SJSA1 (cell line): ENCODE data around the gene ADCY3. TPM values are rescaled to one million over a fixed set of nuclear protein-coding genes. Genes with fewer than 3 reads are reported as not detected.
"Not testable (repeated sequence)": the region's sequence is repeated elsewhere in the genome, so short reads cannot be mapped to it uniquely, and the experiment has no call there.

Experiments used
- DNase-seq, 2 experiments: peaks; one replicate each; pipeline ENCODE4 v3.0.0-alpha.2; 2015 to 2020; ENCODE audit warnings: low spot score in 2 of 2, low read depth in 1 of 2
- H3K27ac ChIP-seq: fragments of 250-450 bp; sonication (Bioruptor Pico); 2 replicates; pipeline ENCODE4 v1.5.1; 2020; ENCODE audit warnings: mild to moderate bottlenecking, moderate library complexity
- H3K27me3 ChIP-seq: fragments of 250-450 bp; sonication (Bioruptor Pico); replicated peaks from 2 replicates; pipeline ENCODE4 v1.5.1; 2020; ENCODE audit warnings: mild to moderate bottlenecking, moderate library complexity
- H3K36me3 ChIP-seq: fragments of 250-450 bp; sonication (Bioruptor Pico); 2 replicates; pipeline ENCODE4 v1.5.1; 2020; ENCODE audit warnings: mild to moderate bottlenecking
- H3K4me1 ChIP-seq: fragments of 250-450 bp; sonication (Bioruptor Pico); replicated peaks from 2 replicates; pipeline ENCODE4 v1.6.1; 2021; ENCODE audit warnings: mild to moderate bottlenecking
- H3K4me3 ChIP-seq: fragments of 250-450 bp; sonication (Bioruptor Pico); 2 replicates; pipeline ENCODE4 v1.5.1; 2020; ENCODE audit warnings: mild to moderate bottlenecking
- H3K9me3 ChIP-seq: fragments of 250-450 bp; sonication (Bioruptor Pico); replicated peaks from 2 replicates; pipeline ENCODE4 v1.5.1; 2020; ENCODE audit warnings: mild to moderate bottlenecking
- total RNA-seq: library from RNA; depleted of rRNA; stranded (reverse); fragments of >200 nt; shearing (Covaris generic); gene quantifications from 2 replicates; pipeline ENCODE4 v1.2.3, GENCODE V29; 2014

Gene ADCY3
- total RNA-seq, 1 experiment from 2014 or later: 22.7 TPM

DNA sequence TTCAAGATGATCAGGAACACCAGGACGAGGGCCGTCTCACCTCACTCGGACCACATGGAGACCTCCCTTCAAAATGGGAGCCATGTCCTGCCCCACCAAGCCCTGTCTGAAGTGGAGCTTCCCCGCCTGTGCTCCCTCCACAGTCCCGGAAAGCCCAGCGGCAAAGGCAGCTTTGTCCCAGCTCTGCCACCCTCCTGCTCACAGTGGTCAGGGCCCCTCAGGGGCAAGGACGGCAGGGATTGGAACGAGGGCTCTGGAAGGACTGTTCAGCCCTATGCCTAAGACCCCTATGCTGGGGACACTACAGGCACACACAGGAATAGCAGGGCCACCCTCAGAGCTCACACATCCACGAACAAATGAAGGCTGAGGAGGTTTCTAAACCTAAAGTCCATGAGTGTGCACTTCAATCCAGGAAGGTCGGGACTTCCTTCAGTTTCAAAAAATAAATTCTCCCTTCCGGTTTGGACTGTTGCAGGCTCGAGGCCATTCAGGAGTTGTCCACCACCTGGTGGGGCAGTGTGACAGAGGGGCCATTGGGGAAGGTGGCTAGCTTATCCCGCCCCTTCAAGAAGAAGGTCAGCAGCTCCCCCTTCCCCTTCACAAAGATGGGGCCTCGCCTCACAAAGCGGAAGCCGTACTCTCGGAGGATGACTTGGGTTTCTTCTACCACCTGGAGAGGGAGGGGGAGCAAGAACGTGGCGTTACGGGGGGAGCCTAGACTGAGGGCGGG lies 100.4 kb downstream of the ADCY3 start:
- H3K36me3 ChIP-seq: peaks cover 92% of the 10 kb centered on the region
- no peaks in the 10 kb centered on the region for H3K27me3 ChIP-seq
- no peak overlapping the region for H3K4me3 ChIP-seq
- H3K9me3 ChIP-seq: no peaks in the 10 kb centered on the region
- H3K27ac ChIP-seq: no peak overlapping the region
- DNase-seq: no peak
- H3K4me1 ChIP-seq: peaks cover 12% of the 10 kb centered on the region

DNA sequence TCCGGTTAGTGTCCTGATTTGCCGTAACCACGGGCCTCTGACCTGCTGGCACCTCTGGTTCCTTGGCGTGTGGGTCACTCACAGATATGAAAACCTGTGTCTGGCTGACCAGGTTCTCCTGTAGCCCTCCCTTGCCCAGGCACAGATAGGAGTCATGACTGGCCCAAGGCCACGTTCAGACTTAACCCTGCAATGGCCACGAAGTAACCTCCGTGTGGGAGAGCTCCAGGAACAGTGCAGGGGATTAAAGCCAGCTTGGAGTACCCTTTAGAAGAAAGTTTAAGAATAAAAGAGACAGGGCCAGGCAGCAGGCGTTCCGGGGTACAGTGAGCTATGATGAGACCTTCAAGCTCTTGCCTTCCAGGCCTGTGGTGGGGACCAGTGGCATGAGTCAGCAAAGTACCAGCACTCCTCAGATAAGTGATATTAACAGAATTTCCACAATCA lies 101.3 kb downstream of the ADCY3 start:
- Histone ChIP-seq H3K27me3 (no peaks in the 10 kb centered on the region), H3K4me3 (no peak overlapping the region), H3K4me1 (peaks cover 12% of the 10 kb centered on the region), H3K9me3 (no peaks in the 10 kb centered on the region), H3K36me3 (peaks cover 94% of the 10 kb centered on the region), H3K27ac (no peak overlapping the region)
- DNase-seq: no peak

DNA sequence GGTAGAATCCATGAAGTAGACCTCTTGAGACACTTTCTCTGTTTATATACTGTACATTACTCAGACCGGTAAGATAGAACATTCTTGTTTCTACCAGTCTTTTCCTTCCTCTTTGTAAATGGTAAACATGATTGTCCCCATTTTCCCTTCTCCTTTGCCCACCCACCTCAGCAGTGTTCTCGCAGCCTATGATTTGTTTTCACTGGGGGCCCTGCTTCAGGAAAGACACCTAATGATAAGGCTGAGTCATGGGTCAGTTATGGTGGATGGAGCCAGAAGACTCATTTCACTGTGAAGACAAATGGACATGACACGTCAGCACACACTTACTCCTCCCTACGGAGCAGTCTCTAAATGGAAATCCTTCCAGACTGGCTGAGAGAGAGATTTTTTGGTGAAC lies 103.2 kb downstream of the ADCY3 start:
- peak; percentile 60 to 65 for DNase-seq
- no peaks in the 10 kb centered on the region for H3K27me3 ChIP-seq
- H3K9me3 ChIP-seq: no peaks in the 10 kb centered on the region
- peak overlapping the region; percentile 61 for H3K27ac ChIP-seq
- peaks cover 12% of the 10 kb centered on the region for H3K4me1 ChIP-seq
- H3K36me3 ChIP-seq: peaks cover 86% of the 10 kb centered on the region
- H3K4me3 ChIP-seq: no peak overlapping the region

DNA sequence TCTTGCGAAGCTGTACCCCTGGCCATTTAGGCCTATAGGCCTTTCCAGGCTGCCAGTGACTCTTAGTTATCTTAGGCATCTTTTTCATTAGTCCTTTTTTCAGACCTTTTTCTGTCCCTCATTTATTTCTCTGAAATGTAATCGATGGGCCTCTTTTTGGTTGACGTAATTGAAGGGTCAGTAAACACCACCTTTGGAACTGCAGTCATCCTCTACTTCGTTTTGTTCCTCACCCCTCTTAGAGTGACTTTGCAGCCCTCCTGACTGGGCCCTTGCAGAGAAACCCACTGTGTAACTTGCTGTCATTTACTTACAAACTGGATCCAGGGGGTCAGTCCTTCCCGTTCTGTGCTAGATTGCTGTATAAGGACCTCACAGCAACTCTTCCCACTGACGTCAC lies 103.6 kb downstream of the ADCY3 start:
- Histone ChIP-seq H3K4me1 (peaks cover 12% of the 10 kb centered on the region), H3K9me3 (no peaks in the 10 kb centered on the region), H3K36me3 (peaks cover 86% of the 10 kb centered on the region), H3K27me3 (no peaks in the 10 kb centered on the region), H3K27ac (peak overlapping the region; percentile 61), H3K4me3 (no peak overlapping the region)
- no peak for DNase-seq

DNA sequence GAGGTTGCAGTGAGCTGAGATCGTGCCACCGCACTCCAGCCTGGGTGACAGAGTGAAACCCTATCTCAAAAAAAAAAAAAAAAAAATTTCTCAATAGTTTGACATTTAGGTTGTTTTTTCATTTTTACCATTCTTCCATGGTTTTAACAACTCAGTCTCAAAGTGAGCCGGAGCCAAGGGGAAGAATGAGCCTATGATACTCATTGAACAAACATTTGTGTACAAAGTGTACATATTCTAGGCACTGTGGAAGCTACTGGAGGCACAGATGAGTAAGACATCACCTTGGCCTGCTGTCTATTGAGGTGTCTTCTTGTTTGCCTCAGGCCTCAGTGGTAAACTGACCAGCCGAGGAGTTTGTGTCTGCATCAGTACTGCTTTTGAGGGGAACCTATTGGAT lies 104.9 kb downstream of the ADCY3 start:
- H3K4me3 ChIP-seq: no peak overlapping the region
- H3K27ac ChIP-seq: no peak overlapping the region
- H3K36me3 ChIP-seq: peaks cover 75% of the 10 kb centered on the region
- no peak for DNase-seq
- no peaks in the 10 kb centered on the region for H3K27me3 ChIP-seq
- no peaks in the 10 kb centered on the region for H3K9me3 ChIP-seq
- H3K4me1 ChIP-seq: peaks cover 12% of the 10 kb centered on the region

DNA sequence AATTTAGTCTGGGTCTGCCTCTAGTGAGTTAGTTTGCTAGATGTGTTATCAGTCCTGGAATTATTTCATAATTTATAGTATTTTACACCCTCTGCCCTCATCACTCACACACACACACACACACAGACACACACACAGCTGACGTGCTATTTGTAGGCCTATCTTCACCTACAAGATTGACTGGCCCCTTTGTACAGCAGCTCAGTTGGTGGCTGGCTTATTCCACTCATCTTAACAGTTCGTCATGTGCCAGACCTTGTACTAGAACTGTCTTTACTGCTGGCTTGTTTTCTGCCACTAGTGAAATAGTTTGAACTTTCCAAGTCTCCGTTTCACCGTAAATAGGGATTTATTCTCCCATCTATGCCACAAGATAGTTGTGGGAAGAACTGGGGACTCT lies 105.5 kb downstream of the ADCY3 start:
- Histone ChIP-seq H3K27me3 (no peaks in the 10 kb centered on the region), H3K9me3 (no peaks in the 10 kb centered on the region), H3K36me3 (peaks cover 70% of the 10 kb centered on the region), H3K4me3 (no peak overlapping the region), H3K27ac (no peak overlapping the region), H3K4me1 (peaks cover 12% of the 10 kb centered on the region)
- DNase-seq: no peak

DNA sequence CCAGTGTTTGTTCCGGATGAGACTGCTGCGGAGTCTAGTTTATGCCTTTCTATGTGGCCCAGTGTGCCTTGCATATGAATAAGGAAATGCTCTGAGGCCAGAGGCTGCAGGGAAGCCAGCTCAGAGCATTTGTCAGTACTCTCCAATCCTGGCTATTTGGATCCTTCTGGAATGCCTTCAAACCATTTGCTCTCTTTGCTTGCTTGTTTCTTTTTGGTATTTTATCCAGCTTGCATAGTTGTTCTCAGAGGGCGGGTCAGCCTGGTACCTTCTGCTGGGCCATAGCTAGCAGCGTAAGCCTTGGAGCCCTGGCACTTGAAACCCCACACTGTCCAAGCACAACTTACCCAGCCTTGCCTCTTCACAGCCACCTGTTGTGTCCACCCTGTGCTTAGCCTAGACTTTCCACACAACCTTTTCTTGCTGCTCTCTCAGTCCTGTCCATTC lies 106.3 kb downstream of the ADCY3 start:
- no peak overlapping the region for H3K4me3 ChIP-seq
- peaks cover 62% of the 10 kb centered on the region for H3K36me3 ChIP-seq
- H3K27ac ChIP-seq: no peak overlapping the region
- peaks cover 12% of the 10 kb centered on the region for H3K4me1 ChIP-seq
- no peak for DNase-seq
- H3K9me3 ChIP-seq: no peaks in the 10 kb centered on the region
- no peaks in the 10 kb centered on the region for H3K27me3 ChIP-seq

DNA sequence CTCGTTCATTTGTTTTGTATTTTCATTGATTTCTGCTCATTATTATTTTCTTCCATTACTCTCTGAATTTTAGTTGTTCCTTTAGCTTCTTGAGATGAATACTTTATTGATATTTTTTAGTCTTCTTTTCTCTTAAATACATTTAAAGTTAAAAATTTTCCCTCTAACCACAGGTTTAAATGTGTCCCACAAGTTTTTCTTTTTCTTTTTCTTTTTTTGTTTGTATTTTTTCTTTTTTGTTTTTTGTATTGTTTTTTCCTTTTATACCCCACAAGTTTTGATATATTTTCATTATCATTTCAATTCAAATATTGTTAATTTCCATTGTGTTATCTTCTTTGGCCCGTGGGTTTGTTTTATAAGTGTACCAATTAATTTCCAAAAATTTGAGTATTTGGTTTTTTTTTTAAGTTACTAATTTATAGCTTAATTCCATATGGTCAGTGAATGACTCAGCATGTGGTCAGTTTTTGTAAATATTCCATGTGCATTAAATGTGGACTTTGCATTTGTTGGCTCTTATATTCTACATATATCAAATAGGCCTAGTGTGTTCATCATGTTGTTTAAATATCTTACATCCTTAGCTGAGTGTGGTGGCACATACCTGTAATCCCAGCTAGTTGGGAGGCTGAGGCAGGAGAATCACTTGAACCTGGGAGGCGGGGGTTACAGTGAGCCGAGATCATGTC lies 110.6 kb downstream of the ADCY3 start:
- no peaks in the 10 kb centered on the region for H3K4me1 ChIP-seq
- DNase-seq: no peak

DNA sequence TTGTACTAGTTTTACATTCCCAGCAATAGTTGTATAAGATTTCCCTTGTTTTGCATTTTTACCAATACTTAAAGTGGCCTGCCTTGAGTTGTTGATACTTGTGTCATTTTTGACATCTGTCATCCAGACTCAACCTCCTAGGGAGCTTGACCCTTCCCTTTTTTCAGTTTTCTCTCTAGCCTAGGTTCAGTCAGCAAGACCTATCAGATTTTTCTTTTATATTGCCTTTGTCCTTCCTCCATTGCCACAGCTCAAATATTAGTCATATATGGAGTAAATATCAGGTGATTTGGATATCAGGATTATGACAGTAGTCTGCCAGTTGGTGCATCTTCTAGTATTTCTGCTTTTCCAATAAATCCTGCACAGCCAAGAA lies 113.4 kb downstream of the ADCY3 start:
- H3K36me3 ChIP-seq: peaks cover 46% of the 10 kb centered on the region
- H3K4me3 ChIP-seq: no peak overlapping the region
- H3K27ac ChIP-seq: no peak overlapping the region
- DNase-seq: no peak
- H3K9me3 ChIP-seq: no peaks in the 10 kb centered on the region; the same call in 1 of the 2 replicates
- H3K27me3 ChIP-seq: no peaks in the 10 kb centered on the region
- H3K4me1 ChIP-seq: no peaks in the 10 kb centered on the region

More for the DNA sequence above, 110.6 kb downstream of the ADCY3 start:
- Histone ChIP-seq H3K36me3 (peaks cover 48% of the 10 kb centered on the region), H3K27me3 (no peaks in the 10 kb centered on the region), H3K27ac (no peak overlapping the region), H3K9me3 (no peaks in the 10 kb centered on the region; the same call in 1 of the 2 replicates), H3K4me3 (no peak overlapping the region)

DNA sequence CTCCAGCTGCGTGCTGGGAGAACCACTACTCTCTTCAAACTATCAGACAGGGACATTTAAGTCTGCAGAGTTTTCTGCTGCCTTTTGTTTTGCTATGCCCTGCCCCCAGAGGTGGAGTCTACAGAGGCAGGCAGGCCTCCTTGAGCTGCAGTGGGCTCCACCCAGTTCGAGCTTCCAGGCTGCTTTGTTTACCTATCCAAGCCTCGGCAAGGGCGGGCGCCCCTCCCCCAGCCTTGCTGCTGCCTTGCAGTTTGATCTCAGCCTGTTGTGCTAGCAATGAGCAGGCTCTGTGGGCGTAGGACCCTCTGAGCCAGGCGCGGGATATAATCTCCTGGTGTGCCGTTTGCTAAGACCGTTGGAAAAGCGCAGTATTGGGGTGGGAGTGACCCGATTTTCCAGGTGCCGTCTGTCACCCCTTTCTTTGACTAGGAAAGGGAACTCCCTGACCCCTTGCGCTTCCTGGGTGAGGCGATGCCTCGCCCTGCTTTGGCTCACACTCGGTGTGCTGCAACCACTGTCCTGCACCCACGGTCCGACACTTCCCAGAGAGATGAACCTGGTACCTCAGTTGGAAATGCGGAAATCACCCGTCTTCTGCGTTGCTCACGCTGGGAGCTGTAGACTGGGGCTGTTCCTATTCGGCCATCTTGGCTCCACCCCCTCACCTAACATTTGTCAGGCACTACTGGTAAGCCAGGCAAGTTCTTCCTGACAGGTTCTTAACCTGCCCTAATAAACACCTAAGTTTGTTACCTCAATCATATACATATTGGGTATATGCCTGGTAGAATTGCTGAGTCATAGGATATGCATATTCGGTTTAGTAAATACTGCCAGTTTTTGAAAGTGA lies 114.0 kb downstream of the ADCY3 start:
- not testable (repeated sequence) for H3K9me3 ChIP-seq, H3K4me3 ChIP-seq, H3K27ac ChIP-seq, H3K4me1 ChIP-seq, H3K27me3 ChIP-seq, DNase-seq
- H3K36me3 ChIP-seq: peaks cover 48% of the 10 kb centered on the region

DNA sequence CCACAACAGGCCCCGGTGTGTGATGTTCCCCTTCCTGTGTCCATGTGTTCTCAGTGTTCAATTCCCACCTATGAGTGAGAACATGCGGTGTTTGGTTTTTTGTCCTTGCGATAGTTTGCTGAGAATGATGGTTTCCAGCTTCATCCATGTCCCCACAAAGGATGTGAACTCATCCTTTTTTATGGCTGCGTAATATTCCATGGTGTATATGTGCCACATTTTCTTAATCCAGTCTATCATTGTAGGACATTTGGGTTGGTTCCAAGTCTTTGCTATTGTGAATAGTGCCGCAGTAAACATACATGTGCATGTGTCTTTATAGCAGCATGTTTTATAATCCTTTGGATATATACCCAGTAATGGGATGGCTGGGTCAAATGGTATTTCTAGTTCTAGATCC lies 119.5 kb downstream of the ADCY3 start:
- H3K4me3 ChIP-seq: not testable (repeated sequence)

DNA sequence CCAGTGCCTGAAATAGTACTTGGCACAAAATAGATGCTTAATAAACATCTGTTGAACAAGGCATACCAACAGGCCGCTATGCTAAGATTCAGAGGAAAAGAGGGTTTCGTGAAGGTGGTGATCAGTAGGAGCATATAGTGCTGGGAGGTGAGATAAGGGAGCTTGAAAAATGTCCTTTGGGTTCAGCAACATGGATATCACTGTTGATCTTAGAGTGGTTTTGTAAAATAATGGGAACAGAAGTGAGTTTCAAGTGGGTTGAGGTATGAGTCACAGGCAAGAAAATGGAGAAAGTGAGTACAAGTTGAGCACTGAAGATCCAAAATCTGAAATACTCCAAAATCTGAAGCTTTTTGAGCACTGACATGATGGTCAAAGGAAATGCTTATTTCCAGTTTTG lies 122.4 kb downstream of the ADCY3 start:
- Histone ChIP-seq H3K4me3 (no peak overlapping the region), H3K9me3 (no peaks in the 10 kb centered on the region), H3K36me3 (peaks cover 89% of the 10 kb centered on the region), H3K27me3 (no peaks in the 10 kb centered on the region), H3K4me1 (peaks cover 10% of the 10 kb centered on the region; the same call in 1 of the 2 replicates), H3K27ac (no peak overlapping the region)
- no peak for DNase-seq

More for the DNA sequence above, 119.5 kb downstream of the ADCY3 start:
- H3K36me3 ChIP-seq: peaks cover 79% of the 10 kb centered on the region
- H3K27me3 ChIP-seq, H3K9me3 ChIP-seq, DNase-seq, H3K27ac ChIP-seq, H3K4me1 ChIP-seq: not testable (repeated sequence)

DNA sequence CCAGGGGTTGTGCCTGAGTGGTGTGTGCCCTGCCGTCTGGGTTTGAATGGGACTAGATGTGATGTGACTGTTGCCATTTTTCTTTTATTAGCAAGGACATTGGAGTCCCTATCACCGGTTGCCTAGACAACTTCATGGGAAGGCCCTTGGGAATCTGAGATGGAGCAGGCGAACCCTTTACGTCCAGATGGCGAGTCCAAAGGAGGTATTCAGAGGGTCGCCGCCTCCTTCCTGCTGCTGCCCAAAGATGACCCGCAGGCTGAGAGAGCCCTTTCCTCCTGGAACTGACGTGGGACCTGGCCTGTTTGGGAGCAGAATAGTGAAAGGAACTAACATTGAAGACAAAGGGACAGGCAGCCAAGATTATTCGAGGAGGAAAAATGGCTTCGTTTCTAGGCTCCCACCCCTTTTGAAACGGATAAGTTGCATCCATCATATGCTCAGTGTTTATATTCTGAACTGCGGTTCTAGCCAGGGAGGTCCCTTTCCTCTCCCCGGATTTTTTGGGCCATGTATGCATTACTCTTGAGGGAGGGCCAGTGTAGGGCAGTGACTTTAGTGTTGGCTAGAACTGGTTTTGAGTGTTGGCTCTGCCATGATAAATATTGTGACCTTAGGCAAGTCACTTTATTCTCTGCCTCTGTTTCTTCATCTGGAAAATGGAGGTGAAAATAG lies 126.1 kb downstream of the ADCY3 start:
- peaks cover 55% of the 10 kb centered on the region for H3K36me3 ChIP-seq
- H3K27me3 ChIP-seq: no peaks in the 10 kb centered on the region
- DNase-seq: no peak
- no peaks in the 10 kb centered on the region for H3K9me3 ChIP-seq
- H3K4me3 ChIP-seq: peak overlapping the region; percentile 88
- H3K4me1 ChIP-seq: peaks cover 15% of the 10 kb centered on the region
- peak overlapping the region; percentile 98 for H3K27ac ChIP-seq
